ENCODE measurements around the gene HS3ST5. TPM values are rescaled to one million over a fixed set of nuclear protein-coding genes. Genes with fewer than 3 reads are reported as not detected.

Gene HS3ST5
- total and polyA plus RNA-seq, 7 experiments from 2014 or later: not detected

GRCh38 chr6:114064862-114065261 lies 278.0 kb downstream of the HS3ST5 start:
- Mint-ChIP-seq H3K9me3 (no peaks in the 10 kb centered on the region), H3K27ac (no peak overlapping the region), H3K4me3 (no peak overlapping the region), H3K36me3 (no peaks in the 10 kb centered on the region), H3K27me3 (peaks cover 4 to 29% (median 20%) of the 10 kb centered on the region in 5 donors), H3K4me1 (no peaks in the 10 kb centered on the region)
- CTCF ChIA-PET: no interaction called here
- Histone ChIP-seq H3K27me3 (ENCODE audit: control insufficient read depth in 2 of 2, insufficient read depth in 2 of 2, low read length in 2 of 2) (no peaks in the 10 kb centered on the region), H3K36me3 (ENCODE audit: control insufficient read depth in 2 of 3, insufficient read depth in 3 of 3, low read length in 3 of 3) (no peaks in the 10 kb centered on the region), H3K4me3 (ENCODE audit: low read length) (no peak overlapping the region), H3K4me1 (ENCODE audit: control insufficient read depth in 2 of 2, insufficient read depth in 2 of 2, low read length in 2 of 2) (no peaks in the 10 kb centered on the region), H3K9me3 (ENCODE audit: control insufficient read depth in 2 of 3, low read length in 3 of 3) (no peaks in the 10 kb centered on the region), H3K27ac (ENCODE audit: low read depth, low read length) (no peak overlapping the region)
- no peak for DNase-seq
- intact Hi-C loops (cut with micrococcal nuclease): no loop called here
- no peak for ATAC-seq
- POLR2A ChIA-PET: no interaction called here

GRCh38 chr6:114063956-114064355 lies 278.9 kb downstream of the HS3ST5 start:
- H3K4me1 Mint-ChIP-seq: no peaks in the 10 kb centered on the region
- Histone ChIP-seq H3K4me3 (ENCODE audit: low read length) (no peak overlapping the region), H3K9me3 (ENCODE audit: control insufficient read depth in 2 of 3, low read length in 3 of 3) (no peaks in the 10 kb centered on the region), H3K36me3 (ENCODE audit: control insufficient read depth in 2 of 3, insufficient read depth in 3 of 3, low read length in 3 of 3) (no peaks in the 10 kb centered on the region), H3K27ac (ENCODE audit: low read depth, low read length) (no peak overlapping the region), H3K4me1 (ENCODE audit: control insufficient read depth in 2 of 2, insufficient read depth in 2 of 2, low read length in 2 of 2) (no peaks in the 10 kb centered on the region), H3K27me3 (ENCODE audit: control insufficient read depth in 2 of 2, insufficient read depth in 2 of 2, low read length in 2 of 2) (no peaks in the 10 kb centered on the region)
- CTCF ChIA-PET: no interaction called here
- peaks cover 4 to 27% (median 20%) of the 10 kb centered on the region in 5 donors for H3K27me3 Mint-ChIP-seq
- no peak for DNase-seq
- intact Hi-C loops (cut with micrococcal nuclease): no loop called here
- H3K36me3 Mint-ChIP-seq: no peaks in the 10 kb centered on the region
- H3K4me3 Mint-ChIP-seq: no peak overlapping the region
- H3K9me3 Mint-ChIP-seq: no peaks in the 10 kb centered on the region
- POLR2A ChIA-PET: no interaction called here
- no peak for ATAC-seq
- no peak overlapping the region for H3K27ac Mint-ChIP-seq

- no peaks in the 10 kb centered on the region for H3K36me3 Mint-ChIP-seq
- H3K4me3 ChIP-seq (ENCODE audit: low read length): no peak overlapping the region
- no peaks in the 10 kb centered on the region for H3K4me1 Mint-ChIP-seq
- ATAC-seq (no peak), DNase-seq (no peak)
- ChIA-PET POLR2A (no interaction called here), CTCF (interaction anchor here (1.1 kb wide), 1 partner anchor 14 kb away, joined by 3 read pairs; no protein-coding TSS in a partner anchor)
- intact Hi-C loops (cut with micrococcal nuclease): no loop called here
- H3K27me3 ChIP-seq (ENCODE audit: control insufficient read depth in 2 of 2, insufficient read depth in 2 of 2, low read length in 2 of 2): no peaks in the 10 kb centered on the region
- H3K4me3 Mint-ChIP-seq: no peak overlapping the region
- peaks cover 5 to 27% (median 20%) of the 10 kb centered on the region in 5 donors for H3K27me3 Mint-ChIP-seq
- no peak overlapping the region for H3K27ac ChIP-seq (ENCODE audit: low read depth, low read length)
- H3K9me3 Mint-ChIP-seq: no peaks in the 10 kb centered on the region
- H3K9me3 ChIP-seq (ENCODE audit: control insufficient read depth in 2 of 3, low read length in 3 of 3): no peaks in the 10 kb centered on the region
- H3K4me1 ChIP-seq (ENCODE audit: control insufficient read depth in 2 of 2, insufficient read depth in 2 of 2, low read length in 2 of 2): no peaks in the 10 kb centered on the region
- no peaks in the 10 kb centered on the region for H3K36me3 ChIP-seq (ENCODE audit: control insufficient read depth in 2 of 3, insufficient read depth in 3 of 3, low read length in 3 of 3)
- no peak overlapping the region for H3K27ac Mint-ChIP-seq
Observed at GRCh38 chr6:114062199-114062598, 280.6 kb downstream of the HS3ST5 start.

GRCh38 chr6:114061741-114062140 lies 281.1 kb downstream of the HS3ST5 start:
- Histone ChIP-seq H3K4me1 (ENCODE audit: control insufficient read depth in 2 of 2, insufficient read depth in 2 of 2, low read length in 2 of 2) (no peaks in the 10 kb centered on the region), H3K4me3 (ENCODE audit: low read length) (no peak overlapping the region), H3K27ac (ENCODE audit: low read depth, low read length) (no peak overlapping the region), H3K27me3 (ENCODE audit: control insufficient read depth in 2 of 2, insufficient read depth in 2 of 2, low read length in 2 of 2) (no peaks in the 10 kb centered on the region), H3K9me3 (ENCODE audit: control insufficient read depth in 2 of 3, low read length in 3 of 3) (no peaks in the 10 kb centered on the region), H3K36me3 (ENCODE audit: control insufficient read depth in 2 of 3, insufficient read depth in 3 of 3, low read length in 3 of 3) (no peaks in the 10 kb centered on the region)
- intact Hi-C loops (cut with micrococcal nuclease): no loop called here
- ATAC-seq: no peak
- Mint-ChIP-seq H3K4me3 (no peak overlapping the region), H3K9me3 (no peaks in the 10 kb centered on the region), H3K36me3 (no peaks in the 10 kb centered on the region), H3K4me1 (no peaks in the 10 kb centered on the region), H3K27me3 (peaks cover 5 to 23% (median 17%) of the 10 kb centered on the region in 5 donors), H3K27ac (no peak overlapping the region)
- ChIA-PET CTCF (interaction anchor here (1.1 kb wide), 1 partner anchor 14 kb away, joined by 3 read pairs; no protein-coding TSS in a partner anchor), POLR2A (no interaction called here)
- no peak for DNase-seq

GRCh38 chr6:114061116-114061515 lies 281.7 kb downstream of the HS3ST5 start:
- POLR2A ChIA-PET: no interaction called here
- H3K9me3 Mint-ChIP-seq: no peaks in the 10 kb centered on the region
- H3K27ac ChIP-seq (ENCODE audit: low read depth, low read length): no peak overlapping the region

GRCh38 chr6:114058435-114058834 lies 284.4 kb downstream of the HS3ST5 start:
- POLR2A ChIA-PET: no interaction called here
- no peak overlapping the region for H3K4me3 Mint-ChIP-seq
- Histone ChIP-seq H3K27me3 (ENCODE audit: control insufficient read depth in 2 of 2, insufficient read depth in 2 of 2, low read length in 2 of 2) (no peaks in the 10 kb centered on the region), H3K4me1 (ENCODE audit: control insufficient read depth in 2 of 2, insufficient read depth in 2 of 2, low read length in 2 of 2) (no peaks in the 10 kb centered on the region), H3K36me3 (ENCODE audit: control insufficient read depth in 2 of 3, insufficient read depth in 3 of 3, low read length in 3 of 3) (no peaks in the 10 kb centered on the region), H3K9me3 (ENCODE audit: control insufficient read depth in 2 of 3, low read length in 3 of 3) (no peaks in the 10 kb centered on the region), H3K4me3 (ENCODE audit: low read length) (no peak overlapping the region), H3K27ac (ENCODE audit: low read depth, low read length) (no peak overlapping the region)
- H3K27ac Mint-ChIP-seq: no peak overlapping the region
- no peaks in the 10 kb centered on the region for H3K36me3 Mint-ChIP-seq
- DNase-seq (no peak), ATAC-seq (no peak)
- H3K9me3 Mint-ChIP-seq: no peaks in the 10 kb centered on the region
- peaks cover 0 to 10% (median 0%) of the 10 kb centered on the region in 5 donors for H3K27me3 Mint-ChIP-seq
- intact Hi-C loops (cut with micrococcal nuclease): no loop called here
- no peaks in the 10 kb centered on the region for H3K4me1 Mint-ChIP-seq
- CTCF ChIA-PET: no interaction called here

More at GRCh38 chr6:114061116-114061515, 281.7 kb downstream of the HS3ST5 start:
- no peaks in the 10 kb centered on the region for H3K9me3 ChIP-seq (ENCODE audit: control insufficient read depth in 2 of 3, low read length in 3 of 3)
- no peak for DNase-seq
- Mint-ChIP-seq H3K4me1 (no peaks in the 10 kb centered on the region), H3K4me3 (no peak overlapping the region), H3K27me3 (peaks cover 5 to 22% (median 14%) of the 10 kb centered on the region in 5 donors), H3K27ac (no peak overlapping the region), H3K36me3 (no peaks in the 10 kb centered on the region)
- H3K4me3 ChIP-seq (ENCODE audit: low read length): no peak overlapping the region
- intact Hi-C loops (cut with micrococcal nuclease): no loop called here
- no peaks in the 10 kb centered on the region for H3K4me1 ChIP-seq (ENCODE audit: control insufficient read depth in 2 of 2, insufficient read depth in 2 of 2, low read length in 2 of 2)
- no peak for ATAC-seq
- H3K36me3 ChIP-seq (ENCODE audit: control insufficient read depth in 2 of 3, insufficient read depth in 3 of 3, low read length in 3 of 3): no peaks in the 10 kb centered on the region
- CTCF ChIA-PET: no interaction called here
- no peaks in the 10 kb centered on the region for H3K27me3 ChIP-seq (ENCODE audit: control insufficient read depth in 2 of 2, insufficient read depth in 2 of 2, low read length in 2 of 2)

GRCh38 chr6:114055763-114056162 lies 287.1 kb downstream of the HS3ST5 start:
- DNase-seq: no peak
- no peaks in the 10 kb centered on the region for H3K4me1 ChIP-seq (ENCODE audit: control insufficient read depth in 2 of 2, insufficient read depth in 2 of 2, low read length in 2 of 2)
- Mint-ChIP-seq H3K27me3 (peaks cover 0 to 3% (median 0%) of the 10 kb centered on the region in 5 donors), H3K9me3 (peaks cover 0 to 2% (median 0%) of the 10 kb centered on the region in 11 donors), H3K4me3 (no peak overlapping the region), H3K4me1 (no peaks in the 10 kb centered on the region), H3K27ac (no peak overlapping the region), H3K36me3 (no peaks in the 10 kb centered on the region)
- ChIA-PET CTCF (no interaction called here), POLR2A (no interaction called here)
- no peaks in the 10 kb centered on the region for H3K36me3 ChIP-seq (ENCODE audit: control insufficient read depth in 2 of 3, insufficient read depth in 3 of 3, low read length in 3 of 3)
- intact Hi-C loops (cut with micrococcal nuclease): no loop called here
- no peak overlapping the region for H3K4me3 ChIP-seq (ENCODE audit: low read length)
- ATAC-seq: no peak
- H3K27ac ChIP-seq (ENCODE audit: low read depth, low read length): no peak overlapping the region
- no peaks in the 10 kb centered on the region for H3K9me3 ChIP-seq (ENCODE audit: control insufficient read depth in 2 of 3, low read length in 3 of 3)
- no peaks in the 10 kb centered on the region for H3K27me3 ChIP-seq (ENCODE audit: control insufficient read depth in 2 of 2, insufficient read depth in 2 of 2, low read length in 2 of 2)

Measured in naive thymus-derived CD4-positive, alpha-beta T cell (primary cell).